H1 (cell line): Measurements from ENCODE around the gene PDE9A. TPM values are rescaled to one million over a fixed set of nuclear protein-coding genes. Genes with fewer than 3 reads are reported as not detected.

Experiments used
- CTCF ChIA-PET: fragments of 300-600 bp; sonication (Branson Sonifier 250); formaldehyde crosslinking; loops from one replicate; lab custom pipeline; 2021; ENCODE audit not compliant: partially characterized antibody; lab: Charles Lee
- POLR2A ChIA-PET: fragments of 300-600 bp; sonication (Branson Sonifier 250); formaldehyde crosslinking; loops from one replicate; lab custom pipeline; 2021; ENCODE audit warnings: inconsistent platforms; ENCODE audit not compliant: partially characterized antibody; lab: Charles Lee
- DNase-seq, 2 experiments: peaks; one replicate each; pipeline versions ENCODE4 v3.0.0 to v3.0.0-alpha.2; 2010 to 2022; ENCODE audit warnings: low spot score in 2 of 2, low read depth in 1 of 2, mixed read lengths in 1 of 2
- FAIRE-seq: peaks from 2 replicates; lab custom pipeline; 2011; peaks lifted over from hg19 to GRCh38; lab: Jason Lieb, UNC
- H2AFZ ChIP-seq: 2 replicates; pipeline ENCODE4 v1.8.1; 2012; ENCODE audit warnings: low read length, inconsistent platforms
- H2AK5ac ChIP-seq: 2 replicates; pipeline ENCODE4 v1.6.1; 2013; ENCODE audit warnings: low read depth, low read length
- H2BK120ac ChIP-seq: replicated peaks from 2 replicates; pipeline ENCODE3; 2013; ENCODE audit warnings: low read depth, low read length, inconsistent platforms
- H2BK12ac ChIP-seq: 2 replicates; pipeline ENCODE4 v1.6.1; 2013; ENCODE audit warnings: low read depth, low read length
- H2BK15ac ChIP-seq: 2 replicates; pipeline ENCODE4 v1.6.1; 2013; ENCODE audit warnings: low read length
- H2BK20ac ChIP-seq: 2 replicates; pipeline ENCODE4 v1.6.1; 2013; ENCODE audit warnings: low read length
- H2BK5ac ChIP-seq: 2 replicates; pipeline ENCODE4 v1.6.1; 2013; ENCODE audit warnings: low read depth, low read length
- H3K14ac ChIP-seq: 2 replicates; pipeline ENCODE4 v1.6.1; 2013; ENCODE audit warnings: inconsistent platforms; ENCODE audit not compliant: insufficient read length
- H3K18ac ChIP-seq: 2 replicates; pipeline ENCODE4 v1.6.1; 2013; ENCODE audit warnings: low read length; ENCODE audit errors: extremely low read depth
- H3K23ac ChIP-seq: 2 replicates; pipeline ENCODE4 v1.6.1; 2013; ENCODE audit warnings: inconsistent platforms; ENCODE audit not compliant: insufficient read length
- H3K23me2 ChIP-seq: 2 replicates; pipeline ENCODE4 v1.6.1; 2013; ENCODE audit warnings: low read depth, low read length
- H3K27ac ChIP-seq: 2 replicates; pipeline ENCODE4 v1.6.1; 2011; ENCODE audit warnings: low read depth, low read length, inconsistent platforms
- H3K27me3 ChIP-seq, 4 experiments: replicated peaks in 1 of 4; 1 replicate in 1 of 4; 2 replicates in 3 of 4; pipeline versions ENCODE4 v1.6.1 to v1.8.1; 2011 to 2013; ENCODE audit warnings: low read length in 3 of 4, mild to moderate bottlenecking in 3 of 4, inconsistent platforms in 2 of 4, mixed read lengths in 2 of 4, moderate library complexity in 1 of 4; ENCODE audit not compliant: control insufficient read depth in 3 of 4, insufficient read depth in 3 of 4; ENCODE audit errors: extremely low read depth in 1 of 4
- H3K36me3 ChIP-seq, 4 experiments: 2 replicates each; pipeline versions ENCODE4 v1.6.1 to v1.8.1; 2011 to 2013; ENCODE audit warnings: mild to moderate bottlenecking in 4 of 4, low read length in 3 of 4, moderate library complexity in 2 of 4, control low read depth in 1 of 4, inconsistent platforms in 1 of 4; ENCODE audit not compliant: insufficient read depth in 4 of 4, control insufficient read depth in 2 of 4
- H3K4ac ChIP-seq: replicated peaks from 2 replicates; pipeline ENCODE3; 2013; ENCODE audit warnings: low read length, low read depth, mixed read lengths, inconsistent platforms; ENCODE audit not compliant: insufficient read length
- H3K4me1 ChIP-seq, 4 experiments: replicated peaks in 1 of 4; 1 replicate in 1 of 4; 2 replicates in 3 of 4; pipeline versions ENCODE4 v1.6.1 to v1.8.1; 2011 to 2013; ENCODE audit warnings: low read length in 3 of 4, inconsistent platforms in 2 of 4, mixed read lengths in 1 of 4; ENCODE audit not compliant: insufficient read depth in 4 of 4, control insufficient read depth in 3 of 4
- H3K4me2 ChIP-seq, 2 experiments: 2 replicates each; pipeline versions ENCODE4 v1.6.1 to v1.8.1; 2011 to 2013; ENCODE audit warnings: low read depth in 2 of 2, low read length in 2 of 2, control low read depth in 1 of 2, inconsistent platforms in 1 of 2, mild to moderate bottlenecking in 1 of 2; ENCODE audit not compliant: insufficient read depth in 1 of 2
- H3K4me3 ChIP-seq, 4 experiments: fragments of 200-600, 300-600 bp in 1 of 4; sonication (generic), shearing (Covaris generic), sonication (Bioruptor Twin) in 1 of 4; 2 replicates each; pipeline versions ENCODE4 v1.5.1 to v1.8.1; 2011 to 2016; ENCODE audit warnings: low read length in 4 of 4, low read depth in 3 of 4, control low read depth in 2 of 4, inconsistent platforms in 2 of 4, mild to moderate bottlenecking in 2 of 4, mixed read lengths in 1 of 4, moderate library complexity in 1 of 4; ENCODE audit not compliant: insufficient read depth in 2 of 4; ENCODE audit errors: extremely low read depth in 1 of 4
- H3K56ac ChIP-seq: replicated peaks from 2 replicates; pipeline ENCODE3; 2013; ENCODE audit warnings: low read depth, mild to moderate bottlenecking, mixed read lengths, low read length, inconsistent platforms; ENCODE audit not compliant: insufficient read length
- H3K79me1 ChIP-seq: 2 replicates; pipeline ENCODE4 v1.6.1; 2013; ENCODE audit warnings: low read depth, low read length, control low read depth
- H3K79me2 ChIP-seq, 2 experiments: 2 replicates each; pipeline versions ENCODE4 v1.6.1 to v1.8.1; 2012 to 2013; ENCODE audit warnings: low read length in 2 of 2, mild to moderate bottlenecking in 2 of 2, inconsistent platforms in 1 of 2; ENCODE audit not compliant: insufficient read depth in 2 of 2, control insufficient read depth in 1 of 2
- H3K9ac ChIP-seq, 4 experiments: replicated peaks in 1 of 4; 1 replicate in 1 of 4; 2 replicates in 3 of 4; pipeline versions ENCODE4 v1.6.1 to v1.8.1; 2011 to 2013; ENCODE audit warnings: low read depth in 3 of 4, low read length in 3 of 4, control low read depth in 2 of 4, mild to moderate bottlenecking in 2 of 4, moderate library complexity in 2 of 4, inconsistent platforms in 1 of 4; ENCODE audit errors: extremely low read depth in 1 of 4
- H3K9me3 ChIP-seq, 2 experiments: 2 replicates each; pipeline versions ENCODE4 v1.6.1 to v1.8.1; 2012 to 2013; ENCODE audit warnings: mild to moderate bottlenecking in 2 of 2, moderate library complexity in 2 of 2, control low read depth in 1 of 2, inconsistent platforms in 1 of 2, low read depth in 1 of 2, low read length in 1 of 2, mixed read lengths in 1 of 2; ENCODE audit not compliant: insufficient read depth in 2 of 2
- H4K20me1 ChIP-seq, 2 experiments: replicated peaks in 1 of 2; 2 replicates each; pipeline versions ENCODE3 to v1.8.1; 2011 to 2013; ENCODE audit warnings: inconsistent platforms in 2 of 2, low read length in 2 of 2, mild to moderate bottlenecking in 1 of 2; ENCODE audit not compliant: insufficient read depth in 2 of 2, control insufficient read depth in 1 of 2
- H4K5ac ChIP-seq: 2 replicates; pipeline ENCODE4 v1.6.1; 2013; ENCODE audit warnings: low read length, low read depth, mixed read lengths, inconsistent platforms; ENCODE audit not compliant: insufficient read length
- H4K8ac ChIP-seq: 2 replicates; pipeline ENCODE4 v1.8.0; 2013; ENCODE audit warnings: mild to moderate bottlenecking, moderate library complexity, low read length, inconsistent platforms; ENCODE audit not compliant: insufficient read depth; ENCODE audit errors: extremely low read depth
- H4K91ac ChIP-seq: replicated peaks from 2 replicates; pipeline ENCODE3; 2013; ENCODE audit warnings: low read length, mixed read lengths, inconsistent platforms; ENCODE audit not compliant: insufficient read length
- CEBPB ChIP-seq: IDR thresholded peaks from 2 replicates; pipeline ENCODE4 v1.6.1; 2012; ENCODE audit warnings: low read depth, low read length
- WGBS, 2 experiments: shearing (Covaris generic) in 1 of 2; methylation state at CpG; one replicate each; pipeline versions ENCODE4 v1.1.6 to v1.1.7; 2013 to 2015; ENCODE audit warnings: low lambda C conversion rate in 2 of 2, mixed read lengths in 2 of 2, inconsistent platforms in 1 of 2, low coverage in 1 of 2, missing lambda C conversion rate in 1 of 2; ENCODE audit not compliant: insufficient replicate concordance in 2 of 2, insufficient coverage in 1 of 2, insufficient read length in 1 of 2; ENCODE audit errors: extremely low coverage in 1 of 2, missing lambda C conversion rate in 1 of 2; 5-methylcytosine and 5-hydroxymethylcytosine counted together
- polyA plus RNA-seq, 7 experiments: library from polyadenylated mRNA; depleted of rRNA in 3 of 7; stranded (reverse) in 5 of 7; unstranded in 2 of 7; fragments of >200 nt in 5 of 7; fragments of 200-250 nt in 2 of 7; gene quantifications; 1 replicate in 5 of 7; 2 replicates in 1 of 7; 4 replicates in 1 of 7; pipeline versions ENCODE4 v1.2.1 to v1.2.3, GENCODE V29; 2011 to 2013; ENCODE audit warnings: missing spikeins in 2 of 7, mixed read lengths in 2 of 7
- total RNA-seq: library from RNA; stranded (reverse); fragmentation: NEBNext Ultra II Directional; extraction: Animal tissue kit (Norgen Biotek cat#: 25700); gene quantifications from 2 replicates; pipeline ENCODE4 v1.2.1, GENCODE V29; 2021

Gene PDE9A
- total and polyA plus RNA-seq, 2 of the 8 experiments (the other 6 are each of a cell fraction or from before 2014, with no cell fraction given), result 39.2 to 45.9 TPM

DNA sequence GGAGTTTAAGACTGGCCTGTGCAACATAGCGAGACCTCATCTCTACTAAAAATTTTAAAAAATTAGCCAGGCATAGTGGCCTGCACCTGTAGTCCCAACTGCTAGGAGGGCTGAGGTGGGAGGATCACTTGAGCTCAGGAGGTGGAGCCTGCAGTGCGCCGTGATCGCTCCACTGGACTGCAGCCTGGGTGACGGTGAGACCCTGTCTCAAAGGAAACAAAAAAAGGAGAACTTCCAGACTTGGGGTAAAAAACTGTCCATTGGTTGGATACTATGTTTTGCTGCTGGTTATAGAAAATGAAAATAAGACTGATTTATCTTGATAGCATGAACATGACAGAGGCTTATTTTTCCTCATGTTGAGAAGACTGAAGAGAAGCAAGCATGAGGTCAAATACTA lies 146.5 kb downstream of the PDE9A start:
- ChIA-PET POLR2A (interaction anchor here (0.6 to 2.0 kb wide), 5 partner anchors 10 to 286 kb away, joined by 3 to 6 read pairs (median 3); partner anchors contain the start of gene SLC37A1), CTCF (interaction anchor here (1.3 kb wide), 1 partner anchor 7 kb away, joined by 3 read pairs; no protein-coding TSS in a partner anchor)
- Histone ChIP-seq H2AK5ac (no peak overlapping the region), H3K23me2 (no peaks in the 10 kb centered on the region), H3K9ac (no peak overlapping the region), H4K8ac (no peak overlapping the region), H4K20me1 (no peaks in the 10 kb centered on the region), H3K4ac (no peak overlapping the region), H4K91ac (peak overlapping the region; percentile 81), H2BK20ac (0 out of 2 replicates have a peak overlapping the region, but pooled peaks have one; percentile 82), H3K36me3 (no peaks in the 10 kb centered on the region), H3K56ac (no peak overlapping the region), H2BK120ac (no peak overlapping the region), H2BK12ac (no peak overlapping the region), H2AFZ (no peak overlapping the region), H3K4me1 (peaks cover 0 to 4% (median 1%) of the 10 kb centered on the region in 4 experiments; a peak in 4 of 7 replicates), H3K4me2 (no peak overlapping the region), H3K23ac (no peak overlapping the region), H3K79me2 (no peaks in the 10 kb centered on the region), H3K18ac (no peak overlapping the region), H4K5ac (no peak overlapping the region), H3K27me3 (no peaks in the 10 kb centered on the region; a peak in 1 of 7 replicates), H3K79me1 (no peaks in the 10 kb centered on the region), H2BK15ac (no peak overlapping the region), H2BK5ac (no peak overlapping the region), H3K27ac (no peak overlapping the region), H3K4me3 (no peak overlapping the region), H3K14ac (no peak overlapping the region), H3K9me3 (no peaks in the 10 kb centered on the region)
- DNase-seq, result peak in 1 of 2 experiments; percentile 32
- FAIRE-seq, result no peak
- no peak for TF ChIP-seq CEBPB
- WGBS, 2 experiments, result 95% methylated on average over 5 of the region's 5 CpGs; no CpG with 5 or more reads in 1 of the 2 experiments
